Heart left ventricle (tissue), 16 donors: ENCODE measurements around the gene GPANK1. TPM values are rescaled to one million over a fixed set of nuclear protein-coding genes. Genes with fewer than 3 reads are reported as not detected.

ENCODE experiments used
- ATAC-seq, 4 donors: fragments of 200-7000 bp; cut with Tn5 transposase; one replicate each; pipeline ENCODE4 v1.9.1; 2020 to 2022; ENCODE audit warnings: moderate library complexity in 4 of 4, mild to moderate bottlenecking in 3 of 4, moderate number of reproducible peaks in 1 of 4
- DNase-seq, 5 donors: peaks; one replicate each; pipeline ENCODE4 v3.0.0-alpha.2; 2020
- H3K27ac ChIP-seq, 12 donors: fragments of 200-600 bp; sonication (generic) in 4 of 12; one replicate each; pipeline versions ENCODE4 v1.5.0 to v1.8.0; 2016 to 2022; ENCODE audit warnings: mild to moderate bottlenecking in 2 of 12
- H3K27me3 ChIP-seq, 9 donors: fragments of 200-600 bp; sonication (generic) in 2 of 9; one replicate each; pipeline versions ENCODE4 v1.5.1 to v1.8.0; 2016 to 2022; ENCODE audit warnings: mild to moderate bottlenecking in 3 of 9
- H3K36me3 ChIP-seq, 9 donors: fragments of 200-600 bp; sonication (generic) in 2 of 9; one replicate each; pipeline versions ENCODE4 v1.5.0 to v1.8.0; 2018 to 2022; ENCODE audit warnings: mild to moderate bottlenecking in 2 of 9
- H3K4me1 ChIP-seq, 12 donors: fragments of 200-600 bp; sonication (generic) in 4 of 12; one replicate each; pipeline versions ENCODE4 v1.5.0 to v1.8.0; 2016 to 2022; ENCODE audit warnings: mild to moderate bottlenecking in 3 of 12
- H3K4me3 ChIP-seq, 12 donors: fragments of 200-600 bp; sonication (generic) in 4 of 12; one replicate each; pipeline versions ENCODE4 v1.5.0 to v1.8.0; 2017 to 2022; ENCODE audit warnings: mild to moderate bottlenecking in 9 of 12, moderate library complexity in 4 of 12
- H3K9me3 ChIP-seq, 12 donors: fragments of 200-600 bp; sonication (generic) in 4 of 12; one replicate each; pipeline versions ENCODE4 v1.5.0 to v1.8.0; 2016 to 2022; ENCODE audit warnings: mild to moderate bottlenecking in 1 of 12
- POLR2A ChIP-seq, 2 donors: fragments of 450-650 bp; IDR thresholded peaks; one replicate each; pipeline ENCODE4 v1.6.1; 2017; ENCODE audit warnings: antibody characterized with exemption in 2 of 2, mild to moderate bottlenecking in 2 of 2, moderate library complexity in 2 of 2
- WGBS, 4 donors: extraction: QIAGEN DNeasy Blood & Tissue Kit in 2 of 4; methylation state at CpG; one replicate each; pipeline versions ENCODE4 v1.1.5 to v1.1.7; 2013 to 2018; 5-methylcytosine and 5-hydroxymethylcytosine counted together
- intact Hi-C, 10 donors: fragments of 100-400 bp; cut with DNase I; formaldehyde crosslinking; loops; one replicate each; pipeline versions ENCODE4 v1.11.1 to v1.14.2; 2022
- polyA plus RNA-seq, 2 donors: library from polyadenylated mRNA; stranded (reverse); fragments of 200-250 nt; gene quantifications; one replicate each; pipeline ENCODE4 v1.2.3, GENCODE V29; 2013
- total RNA-seq, 9 donors: library from RNA; depleted of rRNA in 2 of 9; stranded (reverse); fragments of >200 nt in 2 of 9; fragmentation: NEBNext Ultra II Directional in 3 of 9; extraction: Animal tissue kit (Norgen Biotek cat#: 25700) in 3 of 9; gene quantifications; one replicate each; pipeline versions ENCODE4 v1.1.0 to v1.2.4, GENCODE V29; 2016 to 2023
- TF ChIP-seq, protein P1 (sequence below), 12 donors: fragments of 200-600 bp; sonication (generic) in 4 of 12; IDR thresholded peaks; one replicate each; pipeline versions ENCODE4 v1.5.0 to v1.8.0; 2018 to 2022; ENCODE audit warnings: antibody characterized with exemption in 12 of 12, mild to moderate bottlenecking in 5 of 12
- donor health status: ischemic (EF 13 %, LVEDD 7.1; RV severe dilation, severe dysfunction).
- donor health status: healthy with polysubstance abuse.
- donor health status: DM: no; HTN: yes; CAD: no.
- donor health status: DM: no; HTN: no; CAD: no.
- donor health status: ischemic (EF 25% LVEDD 6.9; RV normal size, moderate dysfunction).
- donor health status: ischemic (EF 25% LVEDD 5.7; RV mildly dilated, moderate dysfunction).
- donor health status: healthy.
- donor health status: DM: yes; HTN: yes; CAD: no.
- donor health status: ischemic (EF 35%, LVEDD 5.7; RV mildly dilated, moderate dysfunction).
- donor health status: nonischemic (EF 11% LVEDD 7.7; RV severe dilation, severe dysfunction).
- donor health status: DM: yes; HTN: yes; CAD: no.
- donor health status: PGD.
- donor health status: ischemic (EF 29% LVEDD 5.4; RV normal size, mild dysfunction).
- donor health status: nonischemic (EF 23%, LVEDD 6.1; RV moderate dilation, normal function).

The GPANK1 gene
- total and polyA plus RNA-seq, 11 donors, result 15.9 to 29.8 (median 19.5) TPM

DNA sequence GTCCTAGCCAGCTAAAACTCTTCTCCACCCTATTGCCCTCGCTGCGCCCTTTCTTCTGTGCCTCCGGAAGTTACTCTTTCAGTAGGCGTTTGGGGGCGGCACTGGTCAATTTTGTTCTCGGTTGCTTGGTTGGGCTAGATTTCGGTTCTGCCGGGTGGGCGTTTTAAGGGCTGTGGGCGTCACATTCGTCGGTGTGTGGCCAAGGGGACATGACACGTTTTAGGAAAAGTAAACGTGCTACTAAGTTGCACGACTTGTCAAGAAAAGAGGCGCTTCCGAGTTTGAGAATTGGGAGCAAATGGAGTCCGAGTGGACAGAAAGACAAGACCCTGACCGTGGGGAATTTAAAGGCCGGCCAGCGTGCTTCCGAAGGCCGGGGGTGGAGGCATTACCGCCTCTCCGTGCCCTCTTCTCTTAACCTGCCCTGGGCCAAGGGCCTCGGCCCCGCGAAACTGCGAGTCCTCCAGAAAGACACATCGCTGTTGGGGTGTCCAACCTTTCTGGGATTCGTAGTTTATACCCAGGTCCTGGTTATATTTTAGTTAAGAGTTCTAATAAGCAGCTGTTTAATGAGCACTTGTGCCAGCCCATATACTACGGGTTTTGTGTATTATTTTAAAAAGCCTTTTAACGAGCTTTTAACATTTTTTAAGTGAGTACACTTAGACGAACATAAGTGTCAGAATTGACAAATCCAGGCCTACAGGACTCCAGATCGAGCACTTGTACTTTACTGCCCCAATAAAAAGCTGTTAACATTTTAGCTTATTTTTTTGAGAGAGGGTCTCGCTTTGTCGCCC lies 11.7 kb downstream of the GPANK1 start:
- Histone ChIP-seq H3K27ac (peak overlapping the region; percentile 94 to 99 (median 98)), H3K4me3 (peak overlapping the region; percentile 62 to 92 (median 79)), H3K27me3 (no peaks in the 10 kb centered on the region), H3K36me3 (peaks cover 0 to 56% (median 37%) of the 10 kb centered on the region in 9 donors), H3K4me1 (peaks cover 2 to 42% (median 26%) of the 10 kb centered on the region in 12 donors), H3K9me3 (no peaks in the 10 kb centered on the region)
- WGBS, 4 donors, result 9 to 10% (median 10%) methylated on average over 37 of the region's 37 CpGs
- TF ChIP-seq, protein P1, sequence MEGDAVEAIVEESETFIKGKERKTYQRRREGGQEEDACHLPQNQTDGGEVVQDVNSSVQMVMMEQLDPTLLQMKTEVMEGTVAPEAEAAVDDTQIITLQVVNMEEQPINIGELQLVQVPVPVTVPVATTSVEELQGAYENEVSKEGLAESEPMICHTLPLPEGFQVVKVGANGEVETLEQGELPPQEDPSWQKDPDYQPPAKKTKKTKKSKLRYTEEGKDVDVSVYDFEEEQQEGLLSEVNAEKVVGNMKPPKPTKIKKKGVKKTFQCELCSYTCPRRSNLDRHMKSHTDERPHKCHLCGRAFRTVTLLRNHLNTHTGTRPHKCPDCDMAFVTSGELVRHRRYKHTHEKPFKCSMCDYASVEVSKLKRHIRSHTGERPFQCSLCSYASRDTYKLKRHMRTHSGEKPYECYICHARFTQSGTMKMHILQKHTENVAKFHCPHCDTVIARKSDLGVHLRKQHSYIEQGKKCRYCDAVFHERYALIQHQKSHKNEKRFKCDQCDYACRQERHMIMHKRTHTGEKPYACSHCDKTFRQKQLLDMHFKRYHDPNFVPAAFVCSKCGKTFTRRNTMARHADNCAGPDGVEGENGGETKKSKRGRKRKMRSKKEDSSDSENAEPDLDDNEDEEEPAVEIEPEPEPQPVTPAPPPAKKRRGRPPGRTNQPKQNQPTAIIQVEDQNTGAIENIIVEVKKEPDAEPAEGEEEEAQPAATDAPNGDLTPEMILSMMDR (IDR thresholded peaks at IDR 0.05), result peak in 3 of 12 donors; percentile 5 to 31 (median 28)
- TF ChIP-seq POLR2A (IDR thresholded peaks at IDR 0.05), result peak; percentile 31 to 70
- ATAC-seq (peak; percentile 73 to 83 (median 80)), DNase-seq (peak; percentile 87 to 92 (median 90))
- intact Hi-C loops, result loop anchor here in 3 of 10 donors (1.0 kb wide), 1 partner anchor 33 kb away; the partner anchor contains the start of gene PRRC2A (in 3 of the 3)

DNA sequence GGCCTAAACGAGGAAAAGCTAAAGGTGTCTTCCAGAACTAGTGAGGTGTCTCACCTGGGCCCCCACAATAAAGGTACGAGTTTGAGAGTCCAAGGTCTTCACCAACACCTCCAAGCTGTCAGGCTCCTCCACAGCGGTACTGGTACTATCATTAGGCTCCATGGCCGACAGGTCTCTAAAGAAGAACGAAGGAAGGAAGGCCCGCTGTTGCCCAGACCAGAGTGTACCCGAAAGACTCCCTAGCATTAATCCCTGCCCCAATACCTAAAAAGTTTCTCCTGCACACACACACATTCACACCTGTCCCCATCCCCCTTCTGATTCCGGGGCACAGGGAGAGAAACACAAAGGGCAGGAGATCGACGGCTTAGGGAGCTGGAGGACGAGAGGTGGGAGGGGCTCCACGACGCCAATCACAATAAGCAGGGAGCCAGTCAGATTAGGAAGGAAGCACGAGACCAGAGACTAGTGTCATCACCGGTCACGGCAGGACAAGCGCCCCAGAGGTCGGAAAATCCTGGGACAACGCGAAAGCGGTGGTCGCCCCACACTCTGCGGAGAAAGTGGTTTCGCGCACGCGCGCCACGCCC lies 13.1 kb downstream of the GPANK1 start:
- intact Hi-C loops, result loop anchor here in 3 of 10 donors (1.0 kb wide), 1 partner anchor 31 kb away; the partner anchor contains the start of gene PRRC2A (in 3 of the 3)
- H3K9me3 ChIP-seq, result no peaks in the 10 kb centered on the region
- no peaks in the 10 kb centered on the region for H3K27me3 ChIP-seq
- 3 to 4% (median 3%) methylated on average over 20 to 29 of the region's 29 CpGs for WGBS, 4 donors
- ATAC-seq (peak; percentile 61 to 81 (median 72)), DNase-seq (peak in 4 of 5 donors; percentile 79 to 83 (median 82))
- peaks cover 0 to 61% (median 45%) of the 10 kb centered on the region in 9 donors for H3K36me3 ChIP-seq
- TF ChIP-seq POLR2A (IDR thresholded peaks at IDR 0.05), result no peak
- TF ChIP-seq, protein P1 (IDR thresholded peaks at IDR 0.05), result no peak
- peak overlapping the region; percentile 62 to 92 (median 79) for H3K4me3 ChIP-seq
- H3K4me1 ChIP-seq, result peaks cover 2 to 32% (median 21%) of the 10 kb centered on the region in 12 donors
- peak overlapping the region; percentile 94 to 99 (median 98) for H3K27ac ChIP-seq

DNA sequence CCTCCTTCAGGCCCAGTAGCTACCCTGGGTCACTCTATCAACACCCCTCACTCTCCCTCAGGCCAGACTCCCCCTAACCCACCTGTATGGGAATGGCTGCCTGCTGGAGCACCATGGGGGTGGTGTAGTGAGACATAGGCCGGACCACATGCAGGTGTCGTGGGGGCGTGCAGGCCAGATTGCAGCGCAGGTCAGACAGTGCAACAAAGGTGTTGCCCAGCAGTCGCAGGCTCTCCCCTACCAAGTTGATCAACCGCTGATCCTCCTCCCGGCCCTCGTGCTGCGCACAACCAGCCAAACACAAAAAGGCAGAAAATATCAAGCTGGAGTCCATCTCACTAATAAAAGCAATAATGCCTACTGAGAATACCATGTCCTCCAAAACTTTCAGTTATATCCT lies 19.5 kb downstream of the GPANK1 start:
- no peak for DNase-seq
- Histone ChIP-seq H3K27ac (no peak overlapping the region), H3K4me1 (peaks cover 0 to 10% (median 1%) of the 10 kb centered on the region in 12 donors), H3K4me3 (no peak overlapping the region), H3K9me3 (no peaks in the 10 kb centered on the region), H3K27me3 (no peaks in the 10 kb centered on the region), H3K36me3 (peaks cover 4 to 100% (median 100%) of the 10 kb centered on the region in 9 donors)
- WGBS, 4 donors, result 93 to 96% (median 95%) methylated on average over 9 of the region's 9 CpGs
- intact Hi-C loops, result no loop called here
- no peak for ATAC-seq
- TF ChIP-seq, protein P1 (IDR thresholded peaks at IDR 0.05), result no peak
- no peak for TF ChIP-seq POLR2A (IDR thresholded peaks at IDR 0.05)
